Gastrocnemius medialis (tissue), 4 donors: ENCODE data around the gene MATN1.

Experiments
- POLR2A ChIP-seq, 2 donors: fragments of 450-650 bp; IDR thresholded peaks; one replicate each; pipeline ENCODE4 v1.6.1; 2017; ENCODE audit warnings: antibody characterized with exemption in 2 of 2, mild to moderate bottlenecking in 2 of 2, moderate library complexity in 2 of 2
- TF ChIP-seq, protein P1 (sequence below), 5 experiments: fragments of 450-650 bp in 3 of 5; fragments of 200-600 bp in 2 of 5; sonication (generic) in 2 of 5; IDR thresholded peaks in 4 of 5; conservative IDR thresholded peaks in 1 of 5; 1 replicate in 4 of 5; 2 replicates in 1 of 5; pipeline ENCODE4 v1.5.1; 2016 to 2019; ENCODE audit warnings: antibody characterized with exemption in 5 of 5, mild to moderate bottlenecking in 3 of 5, moderate library complexity in 3 of 5

DNA sequence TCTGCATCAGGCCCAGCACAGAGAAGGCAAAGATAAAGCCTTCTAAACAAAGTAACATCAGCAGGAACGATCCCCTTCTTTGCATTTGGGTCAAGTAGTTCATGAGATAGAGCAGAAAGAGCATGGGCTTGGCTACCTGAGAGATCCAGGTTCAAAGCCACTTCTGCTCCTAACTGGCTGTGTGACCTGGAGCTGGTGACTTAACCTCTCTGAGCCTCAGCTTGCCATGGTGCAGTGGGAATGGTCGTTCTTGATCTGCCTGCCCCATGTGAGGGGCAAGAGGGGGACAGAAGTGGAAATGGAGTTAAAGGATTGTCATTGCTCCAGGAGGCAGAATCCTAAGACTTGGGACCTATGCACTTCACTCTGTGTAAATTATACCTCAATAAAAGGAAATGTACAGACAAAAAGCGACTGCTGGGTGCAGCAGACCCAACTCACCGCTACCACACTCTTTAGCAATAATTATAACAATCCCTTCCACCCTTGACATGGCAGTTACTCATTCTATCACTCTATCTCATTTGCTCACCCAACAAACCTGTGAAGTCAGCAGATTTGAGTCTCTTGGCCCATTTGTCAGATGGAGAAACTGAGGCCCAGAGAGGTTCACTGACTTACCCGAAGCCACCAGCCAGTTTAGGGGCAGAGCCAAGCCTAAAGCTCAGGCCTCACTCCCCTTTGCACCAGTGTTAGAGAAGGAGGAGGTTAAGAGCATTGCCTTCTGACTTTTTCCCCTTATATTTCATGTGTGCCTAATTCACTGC lies 1.5 kb upstream of the MATN1 start:
- TF ChIP-seq, protein P1, sequence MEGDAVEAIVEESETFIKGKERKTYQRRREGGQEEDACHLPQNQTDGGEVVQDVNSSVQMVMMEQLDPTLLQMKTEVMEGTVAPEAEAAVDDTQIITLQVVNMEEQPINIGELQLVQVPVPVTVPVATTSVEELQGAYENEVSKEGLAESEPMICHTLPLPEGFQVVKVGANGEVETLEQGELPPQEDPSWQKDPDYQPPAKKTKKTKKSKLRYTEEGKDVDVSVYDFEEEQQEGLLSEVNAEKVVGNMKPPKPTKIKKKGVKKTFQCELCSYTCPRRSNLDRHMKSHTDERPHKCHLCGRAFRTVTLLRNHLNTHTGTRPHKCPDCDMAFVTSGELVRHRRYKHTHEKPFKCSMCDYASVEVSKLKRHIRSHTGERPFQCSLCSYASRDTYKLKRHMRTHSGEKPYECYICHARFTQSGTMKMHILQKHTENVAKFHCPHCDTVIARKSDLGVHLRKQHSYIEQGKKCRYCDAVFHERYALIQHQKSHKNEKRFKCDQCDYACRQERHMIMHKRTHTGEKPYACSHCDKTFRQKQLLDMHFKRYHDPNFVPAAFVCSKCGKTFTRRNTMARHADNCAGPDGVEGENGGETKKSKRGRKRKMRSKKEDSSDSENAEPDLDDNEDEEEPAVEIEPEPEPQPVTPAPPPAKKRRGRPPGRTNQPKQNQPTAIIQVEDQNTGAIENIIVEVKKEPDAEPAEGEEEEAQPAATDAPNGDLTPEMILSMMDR (IDR thresholded peaks at IDR 0.05 in 4 of 5, conservative IDR thresholded peaks at IDR 0.05 in 1 of 5), result no peak
- TF ChIP-seq POLR2A (IDR thresholded peaks at IDR 0.05), result no peak
